Astrocyte of the hippocampus (primary cell): ENCODE results near the gene NBEAL1.
A peak's percentile ranks its signal among the peaks of the same experiment; 100 is the strongest.
"Not testable (repeated sequence)": the region's sequence is repeated elsewhere in the genome, so short reads cannot be mapped to it uniquely, and the experiment has no call there.

Experiments used
- DNase-seq: peaks from one replicate; pipeline ENCODE4 v3.0.0; 2011; ENCODE audit warnings: low read depth, low spot score

The NBEAL1 gene

DNA sequence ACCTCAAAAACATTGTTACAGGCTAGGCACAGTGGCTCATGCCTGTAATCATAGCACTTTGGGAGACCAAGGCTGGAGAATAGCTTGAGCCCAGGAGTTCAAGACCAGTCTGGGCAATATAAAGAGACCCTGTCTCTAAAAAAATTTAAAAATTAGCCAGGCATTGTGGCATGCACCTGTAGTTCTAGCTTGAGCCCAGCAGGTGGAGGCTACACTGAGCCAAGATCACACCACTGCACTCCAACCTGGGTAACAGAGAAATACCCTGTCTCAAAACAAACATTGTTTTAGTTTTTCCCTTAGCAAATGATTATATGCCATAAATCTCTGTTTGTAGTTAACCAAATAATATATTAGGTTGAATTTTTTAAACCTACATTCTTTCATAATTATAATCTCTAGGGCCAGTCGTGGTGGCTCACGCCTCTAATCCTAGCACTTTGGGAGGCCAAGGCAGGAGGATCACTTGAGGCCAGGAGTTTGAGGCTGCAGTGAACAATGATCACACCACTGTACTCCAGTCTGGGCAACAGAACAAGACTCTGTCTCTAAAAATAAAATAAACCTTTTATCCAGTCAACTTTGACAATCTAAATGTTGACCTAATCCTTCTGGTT is 210.9 kb downstream of the NBEAL1 start:
- peak; percentile 46 for DNase-seq

DNA sequence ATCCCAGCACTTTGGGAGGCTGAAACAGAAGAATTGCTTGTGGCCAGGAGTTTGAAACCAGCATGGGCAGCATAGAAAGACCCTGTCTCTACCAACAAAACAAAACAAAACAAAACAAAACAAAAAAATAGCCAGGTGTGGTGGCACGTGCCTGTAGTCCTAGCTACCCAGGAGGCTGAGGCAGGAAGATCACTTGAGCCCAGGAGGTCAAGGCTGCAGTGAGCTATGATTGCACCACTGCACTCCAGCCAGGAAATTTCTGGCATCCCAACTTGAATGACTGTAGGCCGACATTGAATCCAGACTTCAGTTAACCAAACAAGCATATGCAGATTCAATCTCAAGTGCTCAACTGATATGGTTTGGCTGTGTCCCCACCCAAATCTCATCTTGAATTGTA is 215.0 kb downstream of the NBEAL1 start:
- DNase-seq = not testable (repeated sequence)

DNA sequence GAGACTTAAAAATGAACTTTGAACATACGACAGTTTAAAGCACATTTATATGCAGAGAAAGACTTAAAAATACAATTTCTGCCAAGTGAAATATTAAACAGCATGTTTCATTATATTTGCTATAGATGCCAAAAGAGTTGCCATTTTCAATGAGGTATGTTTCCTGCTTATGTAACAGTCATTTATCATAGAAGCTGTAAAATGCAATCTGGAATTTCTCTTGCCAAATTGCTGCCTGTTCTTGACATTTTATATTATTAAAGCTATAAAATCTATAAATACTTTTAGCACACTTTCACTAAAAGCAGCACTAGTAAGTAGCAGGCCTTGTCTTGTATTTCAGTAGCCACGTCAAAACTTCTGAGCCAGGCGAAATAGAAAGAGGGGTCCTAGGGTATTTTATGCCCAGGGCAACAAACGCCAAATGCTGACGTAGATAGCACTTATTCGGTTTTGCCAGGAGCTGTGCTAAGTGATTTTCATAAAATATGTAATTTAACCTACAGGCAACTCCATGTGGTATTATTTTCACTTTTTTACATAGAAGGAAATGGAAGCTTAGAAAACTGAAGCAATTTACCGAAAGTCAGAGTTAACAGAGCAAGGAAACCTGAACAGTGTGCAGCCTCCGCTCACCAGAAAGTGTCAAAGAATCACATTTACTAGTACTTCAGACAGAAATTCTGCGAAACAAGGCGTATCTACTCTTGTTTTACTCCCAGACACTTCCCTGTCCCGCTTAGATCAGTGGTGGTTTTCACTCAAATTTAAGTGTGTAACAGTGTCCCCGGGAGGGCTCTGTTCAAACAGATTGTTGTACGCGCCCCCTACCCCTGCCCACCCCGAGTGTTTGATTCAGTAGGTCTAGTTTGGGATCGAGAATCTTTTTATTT is 222.9 kb downstream of the NBEAL1 start:
- DNase-seq = no peak

DNA sequence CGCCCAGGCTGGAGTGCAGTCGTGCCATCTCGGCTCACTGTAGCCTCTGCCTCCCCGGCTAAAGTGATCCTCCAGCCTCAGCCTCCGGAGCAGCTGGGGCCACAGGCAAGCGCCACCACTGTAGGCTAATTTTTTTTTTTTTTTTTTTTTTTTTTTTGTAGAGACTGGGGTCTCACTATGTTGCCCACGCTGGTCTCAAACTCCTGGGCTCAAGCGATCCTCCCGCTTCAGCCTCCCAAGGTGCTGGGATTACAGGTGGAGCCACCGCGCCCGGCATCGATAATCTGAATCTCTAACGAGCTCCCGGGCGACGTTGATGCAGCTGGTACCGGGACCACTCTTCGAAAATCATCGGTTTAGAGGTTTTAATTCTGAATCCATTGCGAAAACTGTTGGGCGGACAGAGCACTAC is 223.6 kb downstream of the NBEAL1 start:
- DNase-seq = no peak

DNA sequence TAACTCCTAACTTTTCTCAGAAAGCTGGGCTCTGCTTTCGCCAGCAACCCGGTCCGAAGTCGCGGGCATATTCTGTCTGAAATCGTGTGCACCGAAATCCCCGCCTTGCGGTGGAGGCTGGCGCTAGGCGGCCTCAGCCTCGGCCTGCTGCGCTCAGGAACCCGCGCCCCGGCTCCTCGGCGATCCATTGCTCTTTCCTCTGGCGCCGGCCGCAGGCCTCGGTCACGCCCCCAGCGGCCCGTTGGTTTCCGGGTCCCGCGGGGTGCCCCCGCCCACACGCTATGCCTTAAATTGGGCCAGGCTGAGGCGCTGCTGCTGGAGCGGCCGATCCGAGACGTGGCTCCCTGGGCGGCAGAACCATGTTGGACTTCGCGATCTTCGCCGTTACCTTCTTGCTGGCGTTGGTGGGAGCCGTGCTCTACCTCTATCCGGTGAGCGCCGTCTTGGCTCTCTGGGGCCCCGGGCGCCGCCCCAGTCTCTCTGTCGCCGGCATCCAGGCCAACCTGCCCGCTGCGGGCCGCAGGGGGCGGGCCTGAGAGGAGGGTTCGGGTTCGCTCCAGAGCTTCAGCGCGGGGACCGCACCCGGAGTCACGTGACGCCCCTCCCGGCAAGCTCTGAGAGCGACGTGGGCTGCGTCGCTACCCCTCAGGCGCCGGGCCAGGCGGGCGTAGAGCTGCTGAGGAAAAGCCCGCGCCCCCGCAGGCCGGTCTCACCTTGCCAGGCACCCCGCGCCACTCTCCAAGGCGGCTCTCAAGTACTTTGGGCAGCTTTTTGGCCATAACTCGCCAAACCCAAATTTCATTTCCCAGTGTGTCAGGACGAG is 224.2 kb downstream of the NBEAL1 start, which contains the start of gene CYP20A1:
TSS of gene CYP20A1 (plus strand) at position 315 of the 823 bp plus-strand sequence. CDS start at position 360, 45 bp downstream.
- peak; percentile 99 for DNase-seq

DNA sequence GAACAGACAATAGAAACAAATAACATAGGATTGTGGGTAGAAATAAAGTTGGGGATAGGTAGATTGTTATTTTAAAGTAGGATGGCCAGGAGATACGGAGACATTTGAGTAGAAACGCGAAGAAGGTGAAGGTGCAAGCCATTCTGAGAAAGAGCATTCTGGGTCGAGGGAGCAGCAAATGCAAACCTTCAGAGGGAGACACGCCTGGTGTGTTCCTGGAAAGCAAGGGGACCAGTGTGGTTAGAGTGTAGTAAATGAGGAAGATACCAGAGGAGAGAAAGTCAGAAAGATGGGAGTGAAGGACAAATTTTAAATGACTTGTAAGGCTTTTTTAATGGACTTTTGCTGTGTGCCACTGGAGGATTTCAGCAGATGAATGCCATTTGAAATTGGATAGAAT is 225.8 kb downstream of the NBEAL1 start:
- no peak for DNase-seq

DNA sequence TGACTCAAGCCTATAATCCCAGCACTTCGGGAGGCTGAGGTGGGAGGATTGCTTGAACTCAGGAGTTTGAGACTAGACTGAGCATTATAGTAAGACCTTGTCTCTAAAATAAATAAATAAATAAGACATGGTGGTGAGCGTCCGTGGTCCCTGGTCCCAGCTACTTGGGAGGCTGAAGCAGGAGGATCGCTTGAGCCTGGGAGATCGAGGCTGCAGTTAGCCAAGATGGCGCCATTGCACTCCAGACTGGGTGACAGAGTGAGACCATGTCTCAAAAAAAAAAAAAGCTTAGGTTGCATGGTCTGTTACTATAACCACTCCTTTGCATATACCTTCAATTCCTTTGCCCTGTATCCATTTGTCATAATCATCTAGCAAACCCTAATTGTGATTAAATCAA is 227.8 kb downstream of the NBEAL1 start:
- DNase-seq = no peak

DNA sequence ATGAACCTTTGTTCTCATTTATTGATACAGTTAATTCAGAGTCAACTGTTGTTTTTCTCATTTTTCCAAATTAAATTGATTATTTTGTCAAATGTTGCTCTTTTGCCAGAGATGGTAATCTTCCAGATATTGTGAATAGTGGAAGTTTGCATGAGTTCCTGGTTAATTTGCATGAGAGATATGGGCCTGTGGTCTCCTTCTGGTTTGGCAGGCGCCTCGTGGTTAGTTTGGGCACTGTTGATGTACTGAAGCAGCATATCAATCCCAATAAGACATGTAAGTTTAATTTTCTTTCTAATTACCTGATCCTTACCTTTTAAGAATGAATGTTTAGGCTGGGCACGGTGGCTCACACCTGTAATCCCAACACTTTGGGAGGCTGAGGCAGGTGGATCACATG is 232.0 kb downstream of the NBEAL1 start:
- DNase-seq = peak; percentile 67

DNA sequence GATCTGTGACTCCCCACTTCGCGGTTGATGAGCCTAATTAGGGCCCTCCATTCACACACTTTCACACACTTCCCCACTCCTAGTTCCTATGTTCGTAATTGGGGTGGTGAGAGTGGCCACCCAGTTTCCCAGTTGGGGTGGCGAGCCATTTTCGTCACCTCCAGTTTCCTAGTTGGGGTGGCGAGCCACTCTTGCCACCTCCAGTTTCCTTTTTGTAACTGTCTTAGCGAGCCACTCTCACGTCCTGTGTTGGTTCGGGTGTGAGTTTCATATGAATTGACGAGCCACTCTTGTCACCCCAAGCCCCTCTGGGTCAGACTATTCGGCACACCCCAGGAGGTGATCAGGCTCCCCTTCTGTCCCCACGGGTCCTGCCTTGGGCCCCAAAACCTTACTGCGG is 238.1 kb downstream of the NBEAL1 start:
- no peak for DNase-seq

DNA sequence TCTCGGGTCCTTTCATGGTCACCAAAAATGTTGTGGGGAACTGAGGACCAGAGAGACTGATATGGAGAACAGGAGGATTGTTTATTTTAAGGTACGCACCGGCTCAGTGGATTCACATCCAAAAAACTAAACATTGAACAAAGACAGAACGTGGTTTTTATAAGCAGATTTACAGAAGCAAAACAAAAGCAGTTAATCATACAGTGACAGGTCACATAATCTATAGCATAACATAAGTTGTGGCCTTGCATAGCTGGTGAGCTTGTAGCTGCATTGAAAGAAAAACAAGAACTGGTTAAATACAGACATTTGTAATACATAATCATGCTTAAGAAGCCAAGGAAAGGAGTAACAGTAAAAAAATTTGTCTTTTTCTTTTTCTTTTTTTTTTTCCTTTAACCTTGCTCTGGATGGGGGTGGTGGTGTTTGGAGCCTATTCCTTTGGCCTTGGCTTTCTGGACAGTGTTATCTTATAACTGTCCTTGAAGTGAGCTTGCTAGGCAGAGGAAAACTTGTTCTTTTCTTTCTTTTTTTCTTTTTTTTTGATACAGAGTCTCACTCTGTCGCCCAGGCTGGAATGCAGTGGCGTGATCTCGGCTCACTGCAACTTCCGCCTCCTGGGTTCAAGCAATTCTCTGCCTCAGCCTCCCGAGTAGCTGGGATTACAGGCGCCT is 238.9 kb downstream of the NBEAL1 start:
- not testable (repeated sequence) for DNase-seq

DNA sequence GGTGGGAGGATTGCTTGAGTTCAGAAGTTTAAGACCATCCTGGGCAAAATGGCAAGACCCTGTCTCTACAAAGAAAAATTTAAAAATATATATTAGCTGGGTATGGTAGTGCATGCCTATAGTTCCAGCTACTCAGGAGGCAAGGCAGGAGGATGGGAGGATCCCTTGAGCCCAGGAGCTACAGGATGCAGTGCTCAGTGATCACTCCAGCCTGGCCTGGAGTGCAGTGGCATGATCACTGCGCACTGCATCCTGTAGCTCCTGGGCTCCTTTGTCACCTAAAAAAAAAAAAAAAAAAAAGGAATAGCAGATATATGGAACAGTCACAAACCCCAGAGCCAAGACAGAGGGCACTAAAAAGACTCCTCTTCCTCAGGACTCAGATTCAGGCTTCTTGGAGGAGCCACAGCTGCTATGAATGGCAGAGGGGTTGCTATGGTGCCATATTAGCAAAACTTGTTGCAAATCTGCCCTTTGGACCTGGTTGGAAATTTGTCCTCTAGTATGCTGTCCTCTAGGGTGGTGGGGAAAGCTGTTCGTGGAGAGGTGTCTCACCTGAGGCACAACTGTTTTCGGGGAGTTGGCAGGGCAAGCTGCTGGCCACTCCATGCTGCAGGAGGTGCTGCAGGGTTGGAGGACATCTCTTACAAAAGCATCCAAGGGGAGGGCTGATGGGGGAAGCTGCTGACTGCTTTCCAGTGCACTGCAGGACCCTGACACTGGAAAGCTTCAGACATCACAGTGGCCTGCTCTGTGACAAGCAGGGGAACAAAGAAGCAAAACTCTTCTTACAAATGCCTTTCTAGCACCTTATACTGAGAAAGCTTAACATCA is 246.9 kb downstream of the NBEAL1 start:
- DNase-seq = no peak
